ENCODE data around the gene CABP7. TPM values are rescaled to one million over a fixed set of nuclear protein-coding genes. Genes with fewer than 3 reads are reported as not detected.

Gene CABP7
- under 1 TPM in 1 of 2 donors, not detected in 1; 0.09 TPM for total RNA-seq

DNA sequence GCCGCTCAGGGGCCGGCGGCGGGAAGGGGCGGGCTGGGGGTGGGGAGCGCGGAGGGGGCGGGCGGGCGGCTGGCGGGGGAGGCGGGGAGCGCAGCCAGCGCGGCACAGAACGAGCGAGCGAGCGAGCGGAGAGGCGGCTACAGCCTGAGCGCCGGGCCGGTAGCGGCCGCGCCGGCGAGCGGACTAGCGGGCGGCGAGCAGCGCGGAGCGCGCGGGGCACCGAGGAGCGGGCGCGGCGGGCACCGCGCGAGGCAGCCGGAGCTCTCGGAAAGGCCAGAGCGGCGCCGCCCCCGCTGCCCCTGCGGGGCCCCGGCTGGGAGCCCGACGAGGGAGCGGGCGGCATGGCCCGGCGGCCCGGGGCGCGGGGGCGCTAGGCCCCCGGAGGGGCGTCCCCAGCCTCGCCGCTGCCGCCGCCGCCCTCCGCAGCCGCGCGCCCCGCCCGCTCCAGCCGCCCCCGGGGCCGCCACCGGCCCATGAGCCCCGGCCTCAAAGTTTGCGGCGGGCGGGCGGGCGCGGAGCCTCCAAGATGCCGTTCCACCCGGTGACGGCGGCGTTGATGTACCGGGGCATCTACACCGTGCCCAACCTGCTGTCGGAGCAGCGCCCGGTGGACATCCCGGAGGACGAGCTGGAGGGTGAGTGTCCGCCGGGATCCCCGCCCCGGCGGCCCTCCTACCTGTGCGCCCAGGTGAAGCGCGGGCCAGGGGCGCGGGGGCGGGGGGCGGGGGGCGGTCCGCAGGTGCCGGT lies at the start of gene CABP7:
Gene CABP7 (plus strand): TSS at position 105 of the 747 bp plus-strand sequence. CDS start 422 bp downstream, at position 527.
- Mint-ChIP-seq H3K9me3 (no peaks in the 10 kb centered on the region), H3K27ac (no peak within 1 kb of the TSS), H3K36me3 (ENCODE audit: low read depth) (no peaks in the 10 kb centered on the region), H3K27me3 (peaks cover 32% of the 10 kb centered on the region), H3K4me1 (no peaks in the 10 kb centered on the region), H3K4me3 (peak within 1 kb of the TSS; percentile 9)
- ATAC-seq (replicated peaks) = no peak

DNA sequence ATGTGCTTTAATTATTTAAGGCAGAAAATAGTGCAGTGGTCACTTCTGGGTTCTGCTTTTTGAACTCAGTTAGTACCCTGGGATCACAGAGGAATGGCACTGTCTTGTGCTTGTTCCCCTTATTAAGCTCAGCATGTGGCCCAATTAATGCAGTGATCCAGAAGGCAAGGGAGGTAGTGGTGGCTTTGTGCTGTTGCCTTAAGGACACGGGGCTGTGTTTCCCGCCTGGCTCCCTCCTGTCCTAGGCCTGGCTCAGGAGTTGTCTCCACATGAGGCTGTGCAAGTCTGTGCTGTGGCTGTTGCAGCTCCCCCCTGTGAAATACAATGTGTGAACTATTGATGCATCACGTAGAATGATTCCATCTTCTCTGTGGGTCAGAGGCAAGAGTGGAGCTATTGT lies 49.2 kb upstream of the CABP7 start:
- no peaks in the 10 kb centered on the region for H3K9me3 Mint-ChIP-seq

DNA sequence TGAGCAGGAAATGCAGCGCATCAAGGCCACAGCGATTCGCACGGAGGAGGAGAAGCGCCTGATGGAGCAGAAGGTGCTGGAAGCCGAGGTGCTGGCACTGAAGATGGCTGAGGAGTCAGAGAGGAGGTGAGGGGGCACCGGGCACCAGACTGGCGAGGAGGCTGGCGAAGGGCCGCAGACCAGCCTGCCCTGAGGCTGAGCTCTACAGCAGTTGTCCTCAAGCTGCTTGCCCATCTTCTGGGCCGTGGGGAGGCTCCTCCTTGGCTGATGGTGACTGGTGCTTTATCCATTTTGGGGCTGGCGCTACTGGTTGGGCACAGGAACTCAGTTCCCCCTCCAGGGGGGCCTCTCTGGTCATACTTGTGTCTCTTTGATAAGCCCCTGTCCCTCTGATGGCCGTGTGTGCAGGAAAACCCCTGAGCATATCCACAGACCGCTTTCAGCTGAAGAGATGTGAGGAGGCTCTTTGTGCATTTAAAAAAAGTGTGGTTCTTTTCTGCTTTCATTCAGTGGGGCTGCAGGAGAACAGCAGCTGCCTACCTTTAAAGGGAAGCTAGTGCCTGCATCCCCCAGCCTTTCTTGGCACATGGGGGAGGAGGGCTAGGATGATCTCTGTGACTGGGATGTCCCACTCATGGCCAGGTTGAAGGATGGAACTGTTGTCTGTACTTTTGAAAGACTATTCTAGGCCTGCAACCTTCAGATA lies 46.3 kb upstream of the CABP7 start:
- H3K4me1 Mint-ChIP-seq = peaks cover 5% of the 10 kb centered on the region
- ATAC-seq (replicated peaks) = no peak
- no peak overlapping the region for H3K4me3 Mint-ChIP-seq
- peaks cover 99% of the 10 kb centered on the region for H3K36me3 Mint-ChIP-seq (ENCODE audit: low read depth)
- H3K9me3 Mint-ChIP-seq = no peaks in the 10 kb centered on the region
- no peaks in the 10 kb centered on the region for H3K27me3 Mint-ChIP-seq
- H3K27ac Mint-ChIP-seq = no peak overlapping the region

More for the DNA sequence above, 49.2 kb upstream of the CABP7 start:
- H3K27ac Mint-ChIP-seq = no peak overlapping the region
- H3K27me3 Mint-ChIP-seq = no peaks in the 10 kb centered on the region
- H3K36me3 Mint-ChIP-seq (ENCODE audit: low read depth) = peaks cover 91% of the 10 kb centered on the region
- ATAC-seq (replicated peaks) = no peak
- no peak overlapping the region for H3K4me3 Mint-ChIP-seq
- H3K4me1 Mint-ChIP-seq = no peaks in the 10 kb centered on the region

DNA sequence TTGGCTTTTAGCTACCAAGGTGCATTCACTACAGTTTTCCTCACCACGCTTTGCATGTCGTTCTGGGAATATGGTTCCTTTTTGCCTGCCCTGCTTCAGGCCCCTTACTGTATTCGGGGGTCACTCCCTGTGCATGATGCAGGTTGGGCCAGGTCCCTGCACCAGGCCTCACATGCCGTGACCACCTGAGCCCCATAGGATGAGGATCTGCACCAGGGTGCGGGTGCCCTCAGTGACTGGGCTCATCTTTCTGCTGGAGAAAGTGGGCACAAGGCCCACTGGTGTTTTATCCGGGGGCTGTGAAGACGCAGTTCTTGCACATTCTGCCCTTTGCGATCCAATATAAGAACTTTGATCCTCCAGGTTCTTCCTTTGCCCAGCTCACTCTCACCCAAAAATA lies 45.7 kb upstream of the CABP7 start:
- Mint-ChIP-seq H3K4me3 (no peak overlapping the region), H3K36me3 (ENCODE audit: low read depth) (peaks cover 99% of the 10 kb centered on the region), H3K27me3 (no peaks in the 10 kb centered on the region), H3K4me1 (peaks cover 5% of the 10 kb centered on the region), H3K9me3 (no peaks in the 10 kb centered on the region), H3K27ac (no peak overlapping the region)
- ATAC-seq (replicated peaks) = no peak

DNA sequence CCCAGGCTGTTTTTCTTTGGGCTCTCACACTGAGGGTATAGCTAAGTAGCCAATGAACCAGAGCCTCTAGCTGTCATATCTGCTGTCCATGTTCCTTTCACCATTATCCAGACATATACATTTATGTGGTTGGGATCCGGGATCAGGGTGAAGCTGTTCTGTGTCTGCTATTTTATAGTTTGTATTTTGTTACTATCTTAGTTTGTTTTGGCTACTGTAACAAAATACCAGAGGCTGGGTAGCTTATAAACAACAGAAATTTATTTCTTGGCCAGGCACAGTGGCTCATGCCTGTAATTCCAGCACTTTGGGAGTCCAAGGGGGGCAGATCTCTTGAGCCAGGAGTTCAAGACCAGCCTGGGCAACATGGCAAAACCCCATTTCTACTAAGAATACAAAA lies 40.5 kb upstream of the CABP7 start:
- Mint-ChIP-seq H3K9me3 (no peaks in the 10 kb centered on the region), H3K36me3 (ENCODE audit: low read depth) (peaks cover 96% of the 10 kb centered on the region), H3K27me3 (no peaks in the 10 kb centered on the region), H3K4me1 (peaks cover 5% of the 10 kb centered on the region), H3K4me3 (no peak overlapping the region), H3K27ac (no peak overlapping the region)
- ATAC-seq (replicated peaks) = no peak

DNA sequence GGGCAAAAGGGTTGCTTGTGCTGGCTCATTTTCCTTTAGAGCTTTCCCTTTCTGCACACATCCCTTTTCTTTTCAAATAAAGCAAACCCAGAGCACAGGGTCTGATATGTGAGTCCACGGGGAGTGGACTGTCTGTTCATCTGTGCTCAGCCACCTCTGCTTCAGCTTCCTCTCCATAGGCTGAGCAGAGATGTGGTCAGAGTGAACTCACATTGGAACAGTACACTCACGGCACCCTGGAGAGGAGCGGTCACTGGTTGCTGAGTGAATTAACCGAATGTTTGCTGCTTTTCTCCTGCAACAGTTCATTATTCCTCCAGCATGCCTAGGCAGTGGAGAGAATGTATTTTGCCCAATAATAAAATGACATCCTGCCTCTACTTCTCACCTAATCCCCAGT lies 36.3 kb upstream of the CABP7 start:
- no peak for ATAC-seq (replicated peaks)
- no peak overlapping the region for H3K4me3 Mint-ChIP-seq
- no peaks in the 10 kb centered on the region for H3K27me3 Mint-ChIP-seq
- no peaks in the 10 kb centered on the region for H3K9me3 Mint-ChIP-seq
- no peak overlapping the region for H3K27ac Mint-ChIP-seq
- peaks cover 72% of the 10 kb centered on the region for H3K36me3 Mint-ChIP-seq (ENCODE audit: low read depth)
- H3K4me1 Mint-ChIP-seq = no peaks in the 10 kb centered on the region

DNA sequence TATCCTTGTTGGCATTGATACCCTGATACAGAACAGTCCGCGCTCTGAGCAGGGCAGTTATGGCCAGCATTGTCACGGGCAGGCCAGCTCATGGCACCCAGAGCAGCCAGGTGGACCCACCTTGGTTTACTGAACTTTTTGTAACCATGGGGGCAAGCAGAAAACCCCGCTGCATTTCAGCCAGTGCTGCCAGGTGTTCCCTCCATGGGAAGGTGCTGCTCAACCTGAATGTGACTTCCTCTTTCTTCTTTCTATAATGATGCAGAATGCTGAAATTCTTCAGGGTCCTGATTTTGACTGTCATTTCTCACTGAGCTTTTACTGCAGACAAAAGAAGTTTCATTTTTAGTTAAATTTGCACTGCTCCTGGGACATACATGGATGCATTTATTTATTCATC lies 35.6 kb upstream of the CABP7 start:
- H3K4me3 Mint-ChIP-seq = no peak overlapping the region
- H3K36me3 Mint-ChIP-seq (ENCODE audit: low read depth) = peaks cover 65% of the 10 kb centered on the region
- no peaks in the 10 kb centered on the region for H3K27me3 Mint-ChIP-seq
- H3K27ac Mint-ChIP-seq = peak overlapping the region; percentile 22
- no peaks in the 10 kb centered on the region for H3K4me1 Mint-ChIP-seq
- no peaks in the 10 kb centered on the region for H3K9me3 Mint-ChIP-seq
- ATAC-seq (replicated peaks) = no peak

DNA sequence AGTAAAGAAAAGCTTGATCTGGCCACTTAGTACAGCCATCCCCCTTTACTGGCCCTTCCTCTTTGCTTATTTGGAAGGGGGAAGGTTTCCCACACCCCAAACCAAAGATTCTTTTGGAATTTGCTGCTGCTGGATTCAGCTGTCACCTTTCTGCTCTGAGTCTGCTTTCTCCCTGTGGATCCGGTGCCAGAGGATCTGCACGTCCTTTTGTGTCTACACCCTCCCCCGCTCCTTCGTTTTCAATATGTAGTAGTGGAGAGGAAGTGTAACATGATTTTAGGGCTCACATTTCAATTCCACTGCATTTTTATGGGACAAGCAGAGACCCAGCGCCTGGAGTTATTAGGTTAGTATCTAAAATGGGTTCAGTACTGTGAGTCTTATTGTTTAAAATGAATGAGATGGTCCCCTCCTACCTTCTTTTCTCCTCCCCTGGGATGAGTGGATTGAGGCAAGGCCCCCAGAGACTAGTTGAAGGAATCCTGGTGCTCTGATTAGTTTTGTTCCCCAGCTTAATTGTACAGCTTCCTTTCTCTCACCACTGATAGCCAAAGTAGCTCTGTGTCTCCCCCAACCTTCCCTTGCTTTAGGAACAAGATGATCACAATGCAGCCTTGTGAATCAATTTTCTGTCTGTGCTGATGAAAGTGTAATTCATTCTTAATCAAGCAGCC lies 30.5 kb upstream of the CABP7 start:
- H3K36me3 Mint-ChIP-seq (ENCODE audit: low read depth) = peaks cover 26% of the 10 kb centered on the region
- no peaks in the 10 kb centered on the region for H3K9me3 Mint-ChIP-seq
- no peak for ATAC-seq (replicated peaks)
- H3K4me3 Mint-ChIP-seq = no peak overlapping the region
- H3K4me1 Mint-ChIP-seq = no peaks in the 10 kb centered on the region
- H3K27ac Mint-ChIP-seq = no peak overlapping the region
- no peaks in the 10 kb centered on the region for H3K27me3 Mint-ChIP-seq

DNA sequence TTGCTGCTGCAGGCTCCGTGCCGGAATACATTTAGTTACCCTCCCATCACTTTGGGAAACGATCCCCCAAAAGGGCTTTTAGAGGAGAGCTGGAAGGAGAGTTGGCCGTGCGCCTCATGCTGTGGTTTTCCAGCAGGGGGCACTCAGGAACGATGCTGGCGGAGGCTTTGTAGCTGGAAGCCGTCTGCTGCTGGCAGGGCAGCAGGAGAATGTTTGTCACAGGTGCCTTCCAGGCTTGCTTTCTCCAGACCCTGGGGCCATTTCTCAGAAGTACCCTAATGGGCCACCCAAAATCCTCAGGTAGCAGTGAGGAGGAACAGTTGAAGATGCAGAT lies 30.0 kb upstream of the CABP7 start:
- H3K4me3 Mint-ChIP-seq = no peak overlapping the region
- no peaks in the 10 kb centered on the region for H3K9me3 Mint-ChIP-seq
- H3K27ac Mint-ChIP-seq = no peak overlapping the region
- H3K27me3 Mint-ChIP-seq = no peaks in the 10 kb centered on the region
- H3K36me3 Mint-ChIP-seq (ENCODE audit: low read depth) = peaks cover 26% of the 10 kb centered on the region
- no peaks in the 10 kb centered on the region for H3K4me1 Mint-ChIP-seq
- ATAC-seq (replicated peaks) = peak; percentile 35

DNA sequence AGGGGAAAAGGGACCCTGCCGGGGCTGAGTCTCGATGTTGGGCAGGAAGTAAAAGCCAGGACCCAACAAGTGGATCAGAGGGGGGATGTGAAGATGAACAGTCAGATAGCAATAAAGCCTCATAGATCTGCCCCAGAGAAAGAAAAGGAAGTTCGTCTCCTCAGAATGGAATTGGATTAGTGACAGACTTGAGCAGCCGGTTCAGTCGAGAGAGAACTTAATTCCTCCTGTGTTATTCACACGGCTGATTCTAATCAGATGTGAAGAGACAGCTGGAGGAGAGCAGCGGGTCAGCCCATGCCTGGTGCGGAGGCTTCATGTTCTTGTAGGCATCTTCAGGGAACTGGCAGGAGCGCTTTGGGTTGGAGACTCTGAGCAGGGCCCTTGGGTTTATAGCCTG lies 29.3 kb upstream of the CABP7 start:
- no peak overlapping the region for H3K4me3 Mint-ChIP-seq
- peaks cover 31% of the 10 kb centered on the region for H3K36me3 Mint-ChIP-seq (ENCODE audit: low read depth)
- ATAC-seq (replicated peaks) = no peak
- H3K4me1 Mint-ChIP-seq = no peaks in the 10 kb centered on the region
- peak overlapping the region; percentile 30 for H3K27ac Mint-ChIP-seq
- H3K9me3 Mint-ChIP-seq = no peaks in the 10 kb centered on the region
- no peaks in the 10 kb centered on the region for H3K27me3 Mint-ChIP-seq

DNA sequence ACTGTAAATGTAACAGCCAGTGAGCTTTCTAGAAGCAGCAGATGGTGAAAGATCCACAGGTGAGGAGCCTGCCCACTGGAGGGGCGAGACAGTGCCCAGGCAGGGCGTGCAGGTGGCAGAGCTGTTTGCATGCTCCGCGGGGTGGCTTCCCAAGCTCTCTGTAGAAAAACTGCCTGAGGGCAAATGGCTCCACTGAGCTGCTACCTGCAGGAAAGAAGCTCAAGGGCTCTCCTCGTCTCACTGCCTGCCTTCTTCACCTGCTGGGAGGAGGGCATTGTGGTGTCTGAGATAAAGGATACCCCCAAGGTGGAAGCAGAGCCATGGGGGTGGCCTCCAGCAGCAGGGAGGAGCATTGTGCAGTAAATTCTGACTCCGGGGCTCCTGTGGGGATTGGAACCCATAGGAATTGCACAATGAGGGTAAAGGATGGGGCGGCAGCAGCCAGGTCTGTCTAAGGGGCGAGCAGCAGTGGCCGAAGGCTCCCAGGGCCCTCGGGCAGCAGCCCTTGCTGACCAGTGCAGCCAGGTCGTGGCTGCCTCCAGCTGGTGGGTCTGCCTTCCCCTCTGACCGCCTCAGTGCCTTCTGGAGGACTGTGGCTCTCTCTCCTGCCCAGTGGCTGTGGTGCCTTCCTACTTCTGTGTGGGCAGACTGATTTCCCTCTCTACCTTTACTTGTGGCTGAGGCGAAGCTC lies 28.0 kb upstream of the CABP7 start:
- Mint-ChIP-seq H3K4me3 (no peak overlapping the region), H3K36me3 (ENCODE audit: low read depth) (peaks cover 40% of the 10 kb centered on the region), H3K9me3 (no peaks in the 10 kb centered on the region), H3K4me1 (no peaks in the 10 kb centered on the region), H3K27ac (no peak overlapping the region), H3K27me3 (no peaks in the 10 kb centered on the region)
- ATAC-seq (replicated peaks) = no peak

DNA sequence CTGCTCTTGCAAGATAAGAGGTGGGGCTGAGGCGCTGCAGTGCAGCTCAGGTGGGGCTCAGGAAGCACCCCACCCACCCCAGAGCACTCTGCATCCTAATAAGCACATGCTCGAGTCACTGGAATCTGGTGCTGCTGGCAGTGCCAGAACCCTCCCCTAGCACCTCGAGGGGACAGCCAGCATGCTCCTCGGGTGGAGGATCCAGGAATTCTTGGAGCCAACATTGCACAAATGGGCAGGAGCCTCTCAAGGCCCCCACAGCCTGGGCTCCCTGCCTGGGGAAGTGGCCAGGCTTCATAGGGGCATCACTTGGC lies 27.5 kb upstream of the CABP7 start:
- Mint-ChIP-seq H3K4me1 (no peaks in the 10 kb centered on the region), H3K4me3 (no peak overlapping the region), H3K36me3 (ENCODE audit: low read depth) (peaks cover 40% of the 10 kb centered on the region), H3K27me3 (no peaks in the 10 kb centered on the region), H3K27ac (no peak overlapping the region), H3K9me3 (no peaks in the 10 kb centered on the region)
- no peak for ATAC-seq (replicated peaks)

DNA sequence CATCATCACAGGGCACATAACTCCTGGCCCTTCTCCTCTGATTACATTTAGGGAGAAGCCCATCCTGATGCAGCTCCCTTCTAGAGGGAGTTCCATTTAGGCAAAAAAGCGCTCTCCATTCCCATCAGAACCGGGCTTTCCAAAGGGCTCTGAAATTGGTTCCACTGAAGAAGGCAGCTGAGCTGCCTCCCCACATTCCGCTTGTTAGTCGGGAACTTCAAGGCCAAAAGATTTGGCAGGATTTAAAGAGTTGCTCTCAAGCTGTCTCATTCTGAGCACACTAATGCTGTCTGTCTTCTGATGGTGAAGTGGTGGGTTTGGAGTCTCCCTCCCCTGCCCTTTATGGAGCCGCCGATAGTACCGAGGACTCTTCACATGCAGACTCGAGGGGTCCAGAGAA lies 26.6 kb upstream of the CABP7 start:
- Mint-ChIP-seq H3K27me3 (no peaks in the 10 kb centered on the region), H3K27ac (peak overlapping the region; percentile 52), H3K36me3 (ENCODE audit: low read depth) (peaks cover 41% of the 10 kb centered on the region), H3K9me3 (no peaks in the 10 kb centered on the region), H3K4me3 (no peak overlapping the region), H3K4me1 (no peaks in the 10 kb centered on the region)
- ATAC-seq (replicated peaks) = no peak

DNA sequence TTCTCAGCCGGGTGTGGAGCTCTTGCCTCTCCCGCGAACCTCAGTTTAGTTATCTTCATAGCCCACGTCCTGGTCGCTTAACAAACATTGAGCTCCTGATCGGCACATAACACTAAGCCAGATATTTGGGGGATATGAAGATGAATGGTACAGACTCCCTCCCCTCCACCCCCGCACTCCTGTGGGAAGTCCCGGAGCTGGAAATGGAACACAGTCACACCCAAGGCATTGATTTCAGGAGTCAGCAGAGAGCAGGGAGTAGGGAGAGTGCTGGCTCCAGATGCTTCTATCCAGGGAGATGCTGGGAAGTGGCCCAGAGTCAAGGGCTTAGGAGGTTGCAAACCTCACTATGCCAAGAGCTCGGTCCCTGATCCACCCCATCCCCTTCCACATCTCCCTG lies 26.1 kb upstream of the CABP7 start:
- no peaks in the 10 kb centered on the region for H3K4me1 Mint-ChIP-seq

More for the DNA sequence above, 26.1 kb upstream of the CABP7 start:
- Mint-ChIP-seq H3K9me3 (no peaks in the 10 kb centered on the region), H3K36me3 (ENCODE audit: low read depth) (peaks cover 45% of the 10 kb centered on the region), H3K4me3 (no peak overlapping the region), H3K27me3 (no peaks in the 10 kb centered on the region), H3K27ac (no peak overlapping the region)
- ATAC-seq (replicated peaks) = no peak
